Lung microvascular endothelial cell (primary cell): ENCODE data around the gene CSTPP1. TPM values are rescaled to one million over a fixed set of nuclear protein-coding genes. Genes with fewer than 3 reads are reported as not detected.
"Not testable (repeated sequence)": the region's sequence is repeated elsewhere in the genome, so short reads cannot be mapped to it uniquely, and the experiment has no call there.

Experiments
- DNase-seq, 2 donors: peaks; one replicate each; pipeline versions ENCODE4 v3.0.0 to v3.0.0-alpha.2; 2010; ENCODE audit warnings: low read depth in 2 of 2
- total RNA-seq: library from RNA; depleted of rRNA; stranded (reverse); fragments of >200 nt; gene quantifications from 2 replicates; pipeline ENCODE4 v1.2.1, GENCODE V29; 2014

CSTPP1 gene
- total RNA-seq, 1 donor from 2014 or later: 9.1 TPM

GRCh38 chr11:47202576-47202975 is 266.0 kb downstream of the CSTPP1 start:
- no peak for DNase-seq

- no peak for DNase-seq
Observed at GRCh38 chr11:47204637-47204989, 268.1 kb downstream of the CSTPP1 start.

- DNase-seq: not testable (repeated sequence)
Observed at GRCh38 chr11:47206577-47206976, 270.0 kb downstream of the CSTPP1 start.

DNA sequence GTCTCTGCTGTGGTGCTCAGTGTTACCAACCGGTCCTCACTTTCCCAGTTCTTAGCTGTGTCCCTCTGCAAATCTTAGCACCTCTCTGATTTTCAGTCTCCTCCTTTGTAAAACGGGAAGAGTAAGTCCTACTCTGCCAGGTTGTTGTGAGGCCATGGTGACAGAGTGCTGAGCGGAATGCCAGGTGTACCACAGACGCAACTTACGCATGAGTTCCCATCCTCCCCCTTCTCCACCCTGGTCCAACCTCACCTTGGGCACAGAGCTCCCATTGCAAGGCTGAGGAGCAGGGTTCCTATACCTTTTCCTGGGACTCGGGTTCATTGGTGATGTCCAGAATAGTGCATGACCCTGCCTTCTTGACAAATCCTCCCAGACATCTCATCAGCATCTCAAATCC is 270.9 kb downstream of the CSTPP1 start:
- no peak for DNase-seq

- DNase-seq: not testable (repeated sequence)
Observed at GRCh38 chr11:47208008-47208552, 271.5 kb downstream of the CSTPP1 start.

- DNase-seq: no peak
Observed at GRCh38 chr11:47208628-47209027, 272.1 kb downstream of the CSTPP1 start.

Other genes with a start within 250 kb of the CSTPP1 start
- 17.4 and 19.2 TPM in 2 replicates for gene ARHGAP1, start 236.1 kb upstream of the CSTPP1 start, total RNA-seq
- 3.3 and 4.2 TPM in 2 replicates for gene ZNF408, start 235.7 kb upstream of the CSTPP1 start, total RNA-seq
- gene F2, start 217.5 kb upstream of the CSTPP1 start, total RNA-seq: not detected in 2 replicates
- gene CKAP5, start 90.5 kb upstream of the CSTPP1 start, total RNA-seq: 40.8 and 42.5 TPM in 2 replicates
- 0.40 and 0.87 TPM in 2 replicates for gene LRP4, start 18.2 kb upstream of the CSTPP1 start, total RNA-seq
- gene ARFGAP2, start 240.1 kb downstream of the CSTPP1 start, total RNA-seq: 57.5 and 69.8 TPM in 2 replicates
- gene PACSIN3, start 249.7 kb downstream of the CSTPP1 start, total RNA-seq: 12.9 and 17.9 TPM in 2 replicates